Heart left ventricle (tissue), 16 donors: Measurements from ENCODE around the gene LDAH. TPM values are rescaled to one million over a fixed set of nuclear protein-coding genes. Genes with fewer than 3 reads are reported as not detected.

Source experiments
- ATAC-seq, 4 donors: fragments of 200-7000 bp; cut with Tn5 transposase; one replicate each; pipeline ENCODE4 v1.9.1; 2020 to 2022; ENCODE audit warnings: moderate library complexity in 4 of 4, mild to moderate bottlenecking in 3 of 4, moderate number of reproducible peaks in 1 of 4
- DNase-seq, 5 donors: peaks; one replicate each; pipeline ENCODE4 v3.0.0-alpha.2; 2020
- H3K27ac ChIP-seq, 12 donors: fragments of 200-600 bp; sonication (generic) in 4 of 12; one replicate each; pipeline versions ENCODE4 v1.5.0 to v1.8.0; 2016 to 2022; ENCODE audit warnings: mild to moderate bottlenecking in 2 of 12
- H3K27me3 ChIP-seq, 9 donors: fragments of 200-600 bp; sonication (generic) in 2 of 9; one replicate each; pipeline versions ENCODE4 v1.5.1 to v1.8.0; 2016 to 2022; ENCODE audit warnings: mild to moderate bottlenecking in 3 of 9
- H3K36me3 ChIP-seq, 9 donors: fragments of 200-600 bp; sonication (generic) in 2 of 9; one replicate each; pipeline versions ENCODE4 v1.5.0 to v1.8.0; 2018 to 2022; ENCODE audit warnings: mild to moderate bottlenecking in 2 of 9
- H3K4me1 ChIP-seq, 12 donors: fragments of 200-600 bp; sonication (generic) in 4 of 12; one replicate each; pipeline versions ENCODE4 v1.5.0 to v1.8.0; 2016 to 2022; ENCODE audit warnings: mild to moderate bottlenecking in 3 of 12
- H3K4me3 ChIP-seq, 12 donors: fragments of 200-600 bp; sonication (generic) in 4 of 12; one replicate each; pipeline versions ENCODE4 v1.5.0 to v1.8.0; 2017 to 2022; ENCODE audit warnings: mild to moderate bottlenecking in 9 of 12, moderate library complexity in 4 of 12
- H3K9me3 ChIP-seq, 12 donors: fragments of 200-600 bp; sonication (generic) in 4 of 12; one replicate each; pipeline versions ENCODE4 v1.5.0 to v1.8.0; 2016 to 2022; ENCODE audit warnings: mild to moderate bottlenecking in 1 of 12
- POLR2A ChIP-seq, 2 donors: fragments of 450-650 bp; IDR thresholded peaks; one replicate each; pipeline ENCODE4 v1.6.1; 2017; ENCODE audit warnings: antibody characterized with exemption in 2 of 2, mild to moderate bottlenecking in 2 of 2, moderate library complexity in 2 of 2
- whole genome bisulfite sequencing, 4 donors: extraction: QIAGEN DNeasy Blood & Tissue Kit in 2 of 4; methylation state at CpG; one replicate each; pipeline versions ENCODE4 v1.1.5 to v1.1.7; 2013 to 2018; 5-methylcytosine and 5-hydroxymethylcytosine counted together
- intact Hi-C, 10 donors: fragments of 100-400 bp; cut with DNase I; formaldehyde crosslinking; loops; one replicate each; pipeline versions ENCODE4 v1.11.1 to v1.14.2; 2022
- polyA plus RNA-seq, 2 donors: library from polyadenylated mRNA; stranded (reverse); fragments of 200-250 nt; gene quantifications; one replicate each; pipeline ENCODE4 v1.2.3, GENCODE V29; 2013
- total RNA-seq, 9 donors: library from RNA; depleted of rRNA in 2 of 9; stranded (reverse); fragments of >200 nt in 2 of 9; fragmentation: NEBNext Ultra II Directional in 3 of 9; extraction: Animal tissue kit (Norgen Biotek cat#: 25700) in 3 of 9; gene quantifications; one replicate each; pipeline versions ENCODE4 v1.1.0 to v1.2.4, GENCODE V29; 2016 to 2023
- TF ChIP-seq, protein P1 (sequence below), 12 donors: fragments of 200-600 bp; sonication (generic) in 4 of 12; IDR thresholded peaks; one replicate each; pipeline versions ENCODE4 v1.5.0 to v1.8.0; 2018 to 2022; ENCODE audit warnings: antibody characterized with exemption in 12 of 12, mild to moderate bottlenecking in 5 of 12
- donor health status: ischemic (EF 13 %, LVEDD 7.1; RV severe dilation, severe dysfunction).
- donor health status: healthy with polysubstance abuse.
- donor health status: DM: no; HTN: yes; CAD: no.
- donor health status: DM: no; HTN: no; CAD: no.
- donor health status: ischemic (EF 25% LVEDD 6.9; RV normal size, moderate dysfunction).
- donor health status: ischemic (EF 25% LVEDD 5.7; RV mildly dilated, moderate dysfunction).
- donor health status: healthy.
- donor health status: DM: yes; HTN: yes; CAD: no.
- donor health status: ischemic (EF 35%, LVEDD 5.7; RV mildly dilated, moderate dysfunction).
- donor health status: nonischemic (EF 11% LVEDD 7.7; RV severe dilation, severe dysfunction).
- donor health status: DM: yes; HTN: yes; CAD: no.
- donor health status: PGD.
- donor health status: ischemic (EF 29% LVEDD 5.4; RV normal size, mild dysfunction).
- donor health status: nonischemic (EF 23%, LVEDD 6.1; RV moderate dilation, normal function).

The LDAH gene
- total and polyA plus RNA-seq, 11 donors: 2.2 to 13.2 (median 6.7) TPM

- Histone ChIP-seq H3K27ac (no peak overlapping the region), H3K9me3 (no peaks in the 10 kb centered on the region), H3K4me1 (peaks cover 4 to 33% (median 26%) of the 10 kb centered on the region in 12 donors), H3K36me3 (no peaks in the 10 kb centered on the region), H3K27me3 (peaks cover 0 to 2% (median 0%) of the 10 kb centered on the region in 9 donors), H3K4me3 (no peak overlapping the region)
- intact Hi-C loops: no loop called here
- 96 to 97% (median 97%) methylated on average over 11 of the region's 11 CpGs for WGBS, 4 donors
- DNase-seq: peak in 2 of 5 donors; percentile 22 to 53
- ATAC-seq: no peak
- TF ChIP-seq, protein P1, sequence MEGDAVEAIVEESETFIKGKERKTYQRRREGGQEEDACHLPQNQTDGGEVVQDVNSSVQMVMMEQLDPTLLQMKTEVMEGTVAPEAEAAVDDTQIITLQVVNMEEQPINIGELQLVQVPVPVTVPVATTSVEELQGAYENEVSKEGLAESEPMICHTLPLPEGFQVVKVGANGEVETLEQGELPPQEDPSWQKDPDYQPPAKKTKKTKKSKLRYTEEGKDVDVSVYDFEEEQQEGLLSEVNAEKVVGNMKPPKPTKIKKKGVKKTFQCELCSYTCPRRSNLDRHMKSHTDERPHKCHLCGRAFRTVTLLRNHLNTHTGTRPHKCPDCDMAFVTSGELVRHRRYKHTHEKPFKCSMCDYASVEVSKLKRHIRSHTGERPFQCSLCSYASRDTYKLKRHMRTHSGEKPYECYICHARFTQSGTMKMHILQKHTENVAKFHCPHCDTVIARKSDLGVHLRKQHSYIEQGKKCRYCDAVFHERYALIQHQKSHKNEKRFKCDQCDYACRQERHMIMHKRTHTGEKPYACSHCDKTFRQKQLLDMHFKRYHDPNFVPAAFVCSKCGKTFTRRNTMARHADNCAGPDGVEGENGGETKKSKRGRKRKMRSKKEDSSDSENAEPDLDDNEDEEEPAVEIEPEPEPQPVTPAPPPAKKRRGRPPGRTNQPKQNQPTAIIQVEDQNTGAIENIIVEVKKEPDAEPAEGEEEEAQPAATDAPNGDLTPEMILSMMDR (IDR thresholded peaks at IDR 0.05): no peak
- no peak for TF ChIP-seq POLR2A (IDR thresholded peaks at IDR 0.05)
Observed at GRCh38 chr2:20652673-20653575, 170.0 kb downstream of the LDAH start.

GRCh38 chr2:20652141-20652540 is 170.8 kb downstream of the LDAH start:
- intact Hi-C loops: no loop called here

DNA sequence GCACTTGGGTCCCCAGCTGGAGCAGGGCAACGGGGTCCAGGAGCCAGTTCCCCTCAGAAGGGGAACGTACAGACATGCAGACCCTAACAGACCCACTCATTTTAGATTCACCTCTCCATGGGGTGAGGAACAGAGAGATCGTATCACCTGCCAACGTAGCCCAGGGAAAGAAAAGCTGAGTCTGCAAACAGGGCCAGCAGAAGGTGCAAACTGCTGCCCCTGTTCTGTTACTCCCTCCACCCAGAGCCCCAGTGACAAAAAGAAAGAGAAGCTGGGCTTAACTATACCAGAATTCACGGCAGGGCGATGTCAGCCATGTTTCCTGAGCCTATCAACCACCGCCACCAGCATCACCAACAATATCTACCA is 171.2 kb downstream of the LDAH start:
- intact Hi-C loops: no loop called here
- Histone ChIP-seq H3K9me3 (no peaks in the 10 kb centered on the region), H3K4me3 (peak overlapping the region in 11 of 12 donors; percentile 75 to 100 (median 98)), H3K27ac (peak overlapping the region; percentile 48 to 97 (median 92)), H3K4me1 (peaks cover 4 to 40% (median 27%) of the 10 kb centered on the region in 12 donors), H3K27me3 (no peaks in the 10 kb centered on the region), H3K36me3 (no peaks in the 10 kb centered on the region)
- 69 to 76% (median 71%) methylated on average over 7 of the region's 7 CpGs for WGBS, 4 donors
- DNase-seq (no peak), ATAC-seq (no peak)
- TF ChIP-seq, protein P1 (IDR thresholded peaks at IDR 0.05): no peak
- no peak for TF ChIP-seq POLR2A (IDR thresholded peaks at IDR 0.05)

More at GRCh38 chr2:20652141-20652540, 170.8 kb downstream of the LDAH start:
- no peaks in the 10 kb centered on the region for H3K36me3 ChIP-seq
- DNase-seq (peak in 2 of 5 donors; percentile 11), ATAC-seq (no peak)
- 90 to 96% (median 95%) methylated on average over 7 of the region's 7 CpGs for WGBS, 4 donors
- H3K27me3 ChIP-seq: no peaks in the 10 kb centered on the region
- H3K4me3 ChIP-seq: no peak overlapping the region
- no peaks in the 10 kb centered on the region for H3K9me3 ChIP-seq
- H3K4me1 ChIP-seq: peaks cover 4 to 40% (median 27%) of the 10 kb centered on the region in 12 donors
- H3K27ac ChIP-seq: peak overlapping the region in 2 of 12 donors; percentile 94 to 96
- TF ChIP-seq, protein P1 (IDR thresholded peaks at IDR 0.05): no peak
- no peak for TF ChIP-seq POLR2A (IDR thresholded peaks at IDR 0.05)
